Measurements from ENCODE around the gene OPHN1.

DNA sequence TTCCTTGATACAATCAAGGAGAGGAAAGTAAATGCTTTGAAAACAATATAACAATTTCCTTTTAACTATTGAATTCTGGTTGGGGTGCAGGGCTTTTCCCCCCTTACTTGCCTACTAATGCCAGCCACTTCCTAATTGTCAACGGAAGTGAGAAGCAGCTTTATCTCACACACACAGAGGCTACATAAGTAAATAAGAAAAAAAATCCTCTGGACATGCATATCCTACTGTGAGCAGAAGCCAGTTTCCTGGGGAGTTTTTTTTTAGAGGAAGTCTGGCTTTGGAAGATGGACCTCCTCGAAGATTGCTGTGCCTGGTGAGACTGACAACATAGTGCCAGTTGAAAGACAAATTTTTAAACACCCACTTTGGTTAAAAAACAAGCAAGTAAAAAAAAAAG is 180.6 kb downstream of the OPHN1 start:
- TF ChIP-seq CTCF (conservative IDR thresholded peaks at IDR 0.05; ENCODE audit: low read depth in 2 of 2) (no peak), POLR2AphosphoS5 (IDR thresholded peaks at IDR 0.05; ENCODE audit: low read depth) (no peak), EZH2 (IDR thresholded peaks at IDR 0.05; ENCODE audit: low read depth, unreplicated experiment) (no peak), CREB1 (CRISPR knock-in tag; IDR thresholded peaks at IDR 0.05; ENCODE audit: low read depth) (no peak), NANOG (IDR thresholded peaks at IDR 0.05; ENCODE audit: borderline replicate concordance) (no peak), JUNB (IDR thresholded peaks at IDR 0.05; ENCODE audit: unreplicated experiment) (no peak)
